Stimulated activated memory B cell treated with anti-CD40 and anti-IgM and Interleukin-4, amounts not matched to agents 10 μg/mL and 1 μg/mL and 100 μg/mL, for 72 hours (primary cell): ENCODE measurements around the gene RAPGEF2.

ENCODE experiments used
- ATAC-seq: fragments of 150-1000 bp; cut with Tn5 transposase; 2 replicates; pipeline ENCODE4 v1.10.0; 2021
- H3K27ac Mint-ChIP-seq: one replicate; pipeline ENCODE4 v1.8.0; 2022; ENCODE audit warnings: mild to moderate bottlenecking, mixed read lengths
- H3K27me3 Mint-ChIP-seq: one replicate; pipeline ENCODE4 v1.8.0; 2022; ENCODE audit warnings: mixed read lengths
- H3K36me3 Mint-ChIP-seq: one replicate; pipeline ENCODE4 v1.8.0; 2022; ENCODE audit warnings: mixed read lengths
- H3K4me1 Mint-ChIP-seq: one replicate; pipeline ENCODE4 v1.8.0; 2022; ENCODE audit warnings: mixed read lengths
- H3K4me3 Mint-ChIP-seq: one replicate; pipeline ENCODE4 v1.8.0; 2022; ENCODE audit warnings: mild to moderate bottlenecking, moderate library complexity, mixed read lengths
- H3K9me3 Mint-ChIP-seq: one replicate; pipeline ENCODE4 v1.8.0; 2022; ENCODE audit warnings: mixed read lengths

RAPGEF2 gene

GRCh38 chr4:159326480-159326879, 223.6 kb downstream of the RAPGEF2 start:
- Mint-ChIP-seq H3K4me1 (no peaks in the 10 kb centered on the region), H3K27me3 (no peaks in the 10 kb centered on the region), H3K27ac (no peak overlapping the region), H3K4me3 (no peak overlapping the region), H3K9me3 (no peaks in the 10 kb centered on the region), H3K36me3 (peaks cover 44% of the 10 kb centered on the region)
- ATAC-seq: no peak

DNA sequence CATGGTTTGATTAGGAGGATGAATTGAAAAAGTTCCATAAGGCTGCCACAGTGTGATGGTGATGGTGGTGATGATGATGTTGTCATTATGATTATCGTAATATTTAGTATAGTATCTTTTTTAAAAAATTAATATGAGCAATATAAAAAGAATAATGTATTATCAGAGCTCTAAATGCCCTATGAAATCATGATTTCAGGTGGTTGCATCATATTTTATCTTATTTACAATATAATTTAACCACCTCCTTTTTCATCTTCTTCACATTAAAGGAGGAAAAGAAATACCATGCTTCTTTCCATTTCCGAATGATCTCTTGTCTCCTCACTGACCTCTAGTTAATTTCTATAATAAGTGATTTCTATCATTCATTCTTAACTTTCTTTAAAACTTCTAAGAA, 225.9 kb downstream of the RAPGEF2 start:
- Mint-ChIP-seq H3K4me1 (no peaks in the 10 kb centered on the region), H3K27ac (no peak overlapping the region), H3K4me3 (no peak overlapping the region), H3K27me3 (no peaks in the 10 kb centered on the region), H3K36me3 (peaks cover 39% of the 10 kb centered on the region), H3K9me3 (no peaks in the 10 kb centered on the region)
- no peak for ATAC-seq

- H3K27ac Mint-ChIP-seq: no peak overlapping the region
- no peaks in the 10 kb centered on the region for H3K9me3 Mint-ChIP-seq
- no peaks in the 10 kb centered on the region for H3K4me1 Mint-ChIP-seq
- no peaks in the 10 kb centered on the region for H3K27me3 Mint-ChIP-seq
- H3K36me3 Mint-ChIP-seq: peaks cover 53% of the 10 kb centered on the region
- no peak overlapping the region for H3K4me3 Mint-ChIP-seq
- ATAC-seq: no peak
These were observed 231.6 kb downstream of the RAPGEF2 start for GRCh38 chr4:159334461-159334860.

DNA sequence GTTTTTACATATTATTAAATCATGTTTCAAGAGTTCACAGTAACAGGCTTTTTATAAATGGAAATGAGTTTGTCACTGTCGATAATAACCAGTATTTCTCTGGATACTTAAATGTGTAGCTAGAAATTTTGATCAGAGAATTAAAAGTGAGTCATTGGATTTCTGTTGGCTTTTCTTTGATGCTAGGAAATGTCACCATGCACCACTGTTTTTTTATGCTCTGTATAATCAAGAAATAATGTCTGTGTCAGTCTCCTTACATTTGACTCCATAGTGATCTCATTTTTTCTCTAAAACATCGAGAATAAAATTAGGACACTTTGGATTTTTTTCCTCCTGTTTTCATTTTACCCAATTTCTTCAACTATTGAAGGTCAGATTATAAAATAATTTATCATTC, 234.2 kb downstream of the RAPGEF2 start:
- no peak overlapping the region for H3K27ac Mint-ChIP-seq
- H3K36me3 Mint-ChIP-seq: peaks cover 54% of the 10 kb centered on the region

DNA sequence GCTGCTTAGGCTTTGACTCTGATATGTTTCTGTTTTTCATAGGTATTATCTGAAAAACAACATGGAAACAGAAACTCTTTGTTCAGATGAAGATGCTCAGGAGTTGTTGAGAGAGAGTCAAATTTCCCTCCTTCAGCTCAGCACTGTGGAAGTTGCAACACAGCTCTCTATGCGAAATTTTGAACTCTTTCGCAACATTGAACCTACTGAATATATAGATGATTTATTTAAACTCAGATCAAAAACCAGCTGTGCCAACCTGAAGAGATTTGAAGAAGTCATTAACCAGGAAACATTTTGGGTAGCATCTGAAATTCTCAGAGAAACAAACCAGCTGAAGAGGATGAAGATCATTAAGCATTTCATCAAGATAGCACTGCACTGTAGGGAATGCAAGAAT, 238.6 kb downstream of the RAPGEF2 start:
- peaks cover 57% of the 10 kb centered on the region for H3K36me3 Mint-ChIP-seq
- no peaks in the 10 kb centered on the region for H3K27me3 Mint-ChIP-seq
- no peak overlapping the region for H3K27ac Mint-ChIP-seq
- no peaks in the 10 kb centered on the region for H3K9me3 Mint-ChIP-seq
- H3K4me1 Mint-ChIP-seq: no peaks in the 10 kb centered on the region
- ATAC-seq: no peak
- H3K4me3 Mint-ChIP-seq: no peak overlapping the region

More for the DNA sequence above, 234.2 kb downstream of the RAPGEF2 start:
- ATAC-seq: no peak
- Mint-ChIP-seq H3K4me3 (no peak overlapping the region), H3K9me3 (no peaks in the 10 kb centered on the region), H3K27me3 (no peaks in the 10 kb centered on the region), H3K4me1 (no peaks in the 10 kb centered on the region)

- Mint-ChIP-seq H3K27ac (no peak overlapping the region), H3K36me3 (peaks cover 66% of the 10 kb centered on the region), H3K27me3 (no peaks in the 10 kb centered on the region), H3K4me3 (no peak overlapping the region), H3K4me1 (no peaks in the 10 kb centered on the region), H3K9me3 (no peaks in the 10 kb centered on the region)
- ATAC-seq: no peak
These were observed 239.5 kb downstream of the RAPGEF2 start for GRCh38 chr4:159342374-159342773.

GRCh38 chr4:159343116-159343515, 240.2 kb downstream of the RAPGEF2 start:
- peaks cover 70% of the 10 kb centered on the region for H3K36me3 Mint-ChIP-seq
- H3K4me1 Mint-ChIP-seq: no peaks in the 10 kb centered on the region
- no peak for ATAC-seq
- H3K4me3 Mint-ChIP-seq: no peak overlapping the region
- no peaks in the 10 kb centered on the region for H3K27me3 Mint-ChIP-seq
- H3K27ac Mint-ChIP-seq: no peak overlapping the region
- no peaks in the 10 kb centered on the region for H3K9me3 Mint-ChIP-seq

GRCh38 chr4:159344877-159345276, 242.0 kb downstream of the RAPGEF2 start:
- peaks cover 67% of the 10 kb centered on the region for H3K36me3 Mint-ChIP-seq
- H3K27ac Mint-ChIP-seq: no peak overlapping the region
- ATAC-seq: no peak
- H3K4me1 Mint-ChIP-seq: no peaks in the 10 kb centered on the region
- H3K9me3 Mint-ChIP-seq: no peaks in the 10 kb centered on the region
- no peak overlapping the region for H3K4me3 Mint-ChIP-seq
- no peaks in the 10 kb centered on the region for H3K27me3 Mint-ChIP-seq

GRCh38 chr4:159346681-159347080, 243.8 kb downstream of the RAPGEF2 start:
- no peak overlapping the region for H3K4me3 Mint-ChIP-seq
- ATAC-seq: no peak
- no peaks in the 10 kb centered on the region for H3K27me3 Mint-ChIP-seq
- peaks cover 64% of the 10 kb centered on the region for H3K36me3 Mint-ChIP-seq
- H3K27ac Mint-ChIP-seq: no peak overlapping the region
- no peaks in the 10 kb centered on the region for H3K9me3 Mint-ChIP-seq
- H3K4me1 Mint-ChIP-seq: no peaks in the 10 kb centered on the region

DNA sequence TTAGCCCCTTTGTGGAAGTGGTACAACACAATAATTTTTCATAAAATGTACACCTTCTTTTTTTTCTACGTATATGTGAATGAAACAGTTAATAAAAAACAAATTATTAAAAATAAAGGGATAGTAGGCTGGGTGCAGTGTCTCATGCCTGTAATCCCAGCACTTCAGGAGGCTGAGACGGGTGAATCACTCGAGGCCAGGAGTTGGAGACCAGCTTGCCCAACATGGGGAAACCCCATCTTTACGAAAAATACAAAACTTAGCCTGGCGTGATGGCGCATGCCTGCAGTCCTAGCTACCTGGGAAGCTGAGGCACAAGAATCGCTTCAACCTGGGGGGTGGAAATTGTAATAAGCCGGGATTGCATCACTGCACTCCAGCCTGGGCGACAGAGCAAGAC, 244.9 kb downstream of the RAPGEF2 start:
- Mint-ChIP-seq H3K4me1 (no peaks in the 10 kb centered on the region), H3K36me3 (peaks cover 64% of the 10 kb centered on the region), H3K27me3 (no peaks in the 10 kb centered on the region), H3K4me3 (no peak overlapping the region), H3K9me3 (no peaks in the 10 kb centered on the region), H3K27ac (no peak overlapping the region)
- ATAC-seq: no peak

DNA sequence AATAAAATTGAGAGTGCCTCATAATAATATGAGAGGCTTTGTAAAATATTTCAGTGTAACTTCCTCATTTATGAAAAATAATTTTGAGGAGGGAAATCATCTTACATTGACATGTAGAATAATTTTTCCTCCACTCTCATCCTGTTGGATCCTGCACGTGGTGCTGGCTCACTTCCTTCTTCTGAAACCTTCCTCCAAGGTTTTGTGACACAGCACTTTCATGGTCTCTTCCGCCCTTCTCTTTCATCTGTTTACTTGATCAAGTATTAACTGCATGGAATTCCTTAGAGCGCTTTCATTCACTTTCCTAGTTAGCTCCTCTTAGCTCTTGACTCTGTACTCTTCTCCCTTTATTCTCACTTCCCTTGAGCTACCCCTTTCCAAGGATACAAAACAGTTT, 246.5 kb downstream of the RAPGEF2 start:
- no peaks in the 10 kb centered on the region for H3K27me3 Mint-ChIP-seq
- no peak overlapping the region for H3K27ac Mint-ChIP-seq
- no peaks in the 10 kb centered on the region for H3K9me3 Mint-ChIP-seq
- ATAC-seq: no peak
- no peaks in the 10 kb centered on the region for H3K4me1 Mint-ChIP-seq
- H3K4me3 Mint-ChIP-seq: no peak overlapping the region
- H3K36me3 Mint-ChIP-seq: peaks cover 65% of the 10 kb centered on the region

DNA sequence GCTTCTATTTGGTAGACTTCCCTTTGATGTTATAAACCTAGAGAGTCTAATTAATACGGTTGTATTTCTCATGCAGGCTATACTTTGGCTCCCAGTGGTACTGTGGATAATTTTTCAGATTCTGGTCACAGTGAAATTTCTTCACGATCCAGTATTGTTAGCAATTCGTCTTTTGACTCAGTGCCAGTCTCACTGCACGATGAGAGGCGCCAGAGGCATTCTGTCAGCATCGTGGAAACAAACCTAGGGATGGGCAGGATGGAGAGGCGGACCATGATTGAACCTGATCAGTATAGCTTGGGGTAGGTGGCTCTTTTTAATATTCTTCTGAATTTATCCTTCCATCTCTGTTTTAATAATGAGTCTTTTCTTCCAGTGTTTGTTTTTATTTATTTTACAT, 249.7 kb downstream of the RAPGEF2 start:
- no peak for ATAC-seq
- no peak overlapping the region for H3K4me3 Mint-ChIP-seq
- no peaks in the 10 kb centered on the region for H3K4me1 Mint-ChIP-seq
- no peaks in the 10 kb centered on the region for H3K9me3 Mint-ChIP-seq
- no peak overlapping the region for H3K27ac Mint-ChIP-seq
- H3K36me3 Mint-ChIP-seq: peaks cover 73% of the 10 kb centered on the region
- H3K27me3 Mint-ChIP-seq: no peaks in the 10 kb centered on the region

DNA sequence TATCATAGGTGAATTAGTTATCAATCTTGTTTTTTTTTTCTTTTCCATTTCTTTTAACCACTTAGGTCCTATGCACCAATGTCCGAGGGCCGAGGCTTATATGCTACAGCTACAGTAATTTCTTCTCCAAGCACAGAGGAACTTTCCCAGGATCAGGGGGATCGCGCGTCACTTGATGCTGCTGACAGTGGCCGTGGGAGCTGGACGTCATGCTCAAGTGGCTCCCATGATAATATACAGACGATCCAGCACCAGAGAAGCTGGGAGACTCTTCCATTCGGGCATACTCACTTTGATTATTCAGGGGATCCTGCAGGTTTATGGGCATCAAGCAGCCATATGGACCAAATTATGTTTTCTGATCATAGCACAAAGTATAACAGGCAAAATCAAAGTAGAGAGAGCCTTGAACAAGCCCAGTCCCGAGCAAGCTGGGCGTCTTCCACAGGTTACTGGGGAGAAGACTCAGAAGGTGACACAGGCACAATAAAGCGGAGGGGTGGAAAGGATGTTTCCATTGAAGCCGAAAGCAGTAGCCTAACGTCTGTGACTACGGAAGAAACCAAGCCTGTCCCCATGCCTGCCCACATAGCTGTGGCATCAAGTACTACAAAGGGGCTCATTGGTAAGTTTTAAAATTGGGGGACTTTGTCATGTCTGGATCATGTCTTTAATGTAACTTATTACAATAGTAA, 250.7 kb downstream of the RAPGEF2 start:
- Mint-ChIP-seq H3K27ac (no peak overlapping the region), H3K4me1 (no peaks in the 10 kb centered on the region), H3K9me3 (no peaks in the 10 kb centered on the region), H3K4me3 (no peak overlapping the region), H3K36me3 (peaks cover 72% of the 10 kb centered on the region), H3K27me3 (no peaks in the 10 kb centered on the region)
- no peak for ATAC-seq

DNA sequence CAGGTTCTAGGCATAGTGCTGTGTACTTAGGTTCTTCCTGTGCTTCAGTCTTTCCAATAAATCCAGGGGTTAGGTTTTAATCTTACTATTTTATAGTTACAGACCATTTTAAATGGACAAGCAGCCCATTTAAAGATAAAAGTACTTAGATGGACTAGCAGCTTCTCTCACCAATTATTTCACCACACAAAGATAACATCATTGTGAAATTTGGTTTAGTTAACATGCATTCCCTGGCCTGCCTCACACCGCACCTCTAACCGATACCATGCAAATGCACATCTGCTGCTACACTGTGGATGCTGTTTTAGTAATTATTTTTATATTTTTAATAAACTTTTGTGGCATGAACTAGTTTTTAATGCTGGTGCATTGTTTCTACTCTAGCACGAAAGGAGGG, 252.6 kb downstream of the RAPGEF2 start:
- Mint-ChIP-seq H3K4me3 (no peak overlapping the region), H3K27ac (no peak overlapping the region), H3K36me3 (peaks cover 72% of the 10 kb centered on the region), H3K9me3 (no peaks in the 10 kb centered on the region), H3K4me1 (no peaks in the 10 kb centered on the region), H3K27me3 (no peaks in the 10 kb centered on the region)
- ATAC-seq: no peak

GRCh38 chr4:159357350-159357749, 254.5 kb downstream of the RAPGEF2 start:
- no peaks in the 10 kb centered on the region for H3K27me3 Mint-ChIP-seq
- H3K4me1 Mint-ChIP-seq: no peaks in the 10 kb centered on the region
- H3K4me3 Mint-ChIP-seq: no peak overlapping the region
- no peak overlapping the region for H3K27ac Mint-ChIP-seq
- H3K9me3 Mint-ChIP-seq: no peaks in the 10 kb centered on the region
- peaks cover 67% of the 10 kb centered on the region for H3K36me3 Mint-ChIP-seq
- ATAC-seq: no peak

- Mint-ChIP-seq H3K4me1 (no peaks in the 10 kb centered on the region), H3K27ac (no peak overlapping the region), H3K9me3 (no peaks in the 10 kb centered on the region), H3K4me3 (no peak overlapping the region), H3K36me3 (peaks cover 58% of the 10 kb centered on the region), H3K27me3 (no peaks in the 10 kb centered on the region)
- no peak for ATAC-seq
These were observed 255.3 kb downstream of the RAPGEF2 start for GRCh38 chr4:159358226-159358625.

DNA sequence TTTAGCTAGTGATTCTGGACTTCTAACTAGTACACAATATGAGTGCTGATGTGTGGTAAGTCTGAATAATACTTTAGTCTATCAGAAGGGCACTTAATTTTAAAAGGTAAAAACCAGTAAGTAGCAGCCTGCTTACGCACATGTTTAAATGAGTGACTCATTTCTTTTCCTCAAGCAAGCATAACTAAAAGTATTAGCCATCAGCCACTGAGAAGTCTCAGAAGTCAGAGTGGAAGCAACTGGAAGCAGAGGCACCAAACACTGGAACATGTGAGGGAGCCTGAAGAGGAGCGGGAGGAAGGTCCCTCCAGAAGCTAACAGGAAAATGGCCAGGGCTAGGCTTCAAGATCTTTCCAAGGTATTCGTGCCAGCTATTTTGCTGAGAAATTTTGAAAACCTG, 257.7 kb downstream of the RAPGEF2 start:
- Mint-ChIP-seq H3K9me3 (no peaks in the 10 kb centered on the region), H3K27me3 (no peaks in the 10 kb centered on the region), H3K36me3 (peaks cover 41% of the 10 kb centered on the region), H3K4me1 (no peaks in the 10 kb centered on the region), H3K4me3 (no peak overlapping the region), H3K27ac (no peak overlapping the region)
- ATAC-seq: no peak
